Colonic mucosa (tissue), 4 donors: ENCODE results near the gene NKAIN2. TPM values are rescaled to one million over a fixed set of nuclear protein-coding genes. Genes with fewer than 3 reads are reported as not detected.

Source experiments
- DNase-seq: peaks from one replicate; pipeline ENCODE4 v3.0.0-alpha.2; 2020
- H3K27ac ChIP-seq: fragments of 200-600 bp; one replicate; pipeline ENCODE4 v1.8.0; 2021
- H3K27me3 ChIP-seq: fragments of 200-600 bp; one replicate; pipeline ENCODE4 v1.8.0; 2021
- H3K36me3 ChIP-seq: fragments of 200-600 bp; one replicate; pipeline ENCODE4 v1.8.0; 2021
- H3K4me1 ChIP-seq: fragments of 200-600 bp; one replicate; pipeline ENCODE4 v1.8.0; 2021; ENCODE audit warnings: mild to moderate bottlenecking
- H3K4me3 ChIP-seq: fragments of 200-600 bp; one replicate; pipeline ENCODE4 v1.8.0; 2021
- H3K9ac ChIP-seq, 2 donors: one replicate each; pipeline ENCODE4 v1.7.0; 2013; ENCODE audit warnings: control low read depth in 2 of 2, low read depth in 2 of 2, low read length in 2 of 2
- H3K9me3 ChIP-seq: fragments of 200-600 bp; one replicate; pipeline ENCODE4 v1.8.0; 2021
- CTCF ChIP-seq: fragments of 200-600 bp; IDR thresholded peaks from one replicate; pipeline ENCODE4 v1.8.0; 2022; ENCODE audit warnings: antibody characterized with exemption, mild to moderate bottlenecking
- intact Hi-C: fragments of 100-400 bp; cut with DNase I; formaldehyde crosslinking; loops from one replicate; pipeline ENCODE4 v1.14.1; 2022
- total RNA-seq, 2 donors: library from RNA; stranded (reverse); fragmentation: NEBNext Ultra II Directional in 1 of 2; extraction: Animal tissue kit (Norgen Biotek cat#: 25700) in 1 of 2; gene quantifications; one replicate each; pipeline ENCODE4 v1.2.1, GENCODE V29; 2021
- donor health status: healthy.
- donor health status: DM: no; HTN: no; CAD: no.
- donor health status: DM: no; HTN: no; CAD: no.

NKAIN2 gene
- total RNA-seq, 2 donors from 2014 or later = 0.21 TPM; not detected in 1

GRCh38 chr6:123925842-123926399 lies 122.3 kb downstream of the NKAIN2 start:
- Histone ChIP-seq H3K9ac (no peak overlapping the region), H3K27ac (no peak overlapping the region), H3K27me3 (no peaks in the 10 kb centered on the region), H3K4me3 (no peak overlapping the region), H3K4me1 (no peaks in the 10 kb centered on the region), H3K9me3 (no peaks in the 10 kb centered on the region), H3K36me3 (no peaks in the 10 kb centered on the region)
- intact Hi-C loops = no loop called here
- no peak for TF ChIP-seq CTCF
- DNase-seq = no peak

- H3K27me3 ChIP-seq = no peaks in the 10 kb centered on the region
- H3K4me1 ChIP-seq = no peaks in the 10 kb centered on the region
- TF ChIP-seq CTCF = no peak
- DNase-seq = no peak
- no peak overlapping the region for H3K4me3 ChIP-seq
- no peak overlapping the region for H3K27ac ChIP-seq
- no peaks in the 10 kb centered on the region for H3K9me3 ChIP-seq
- no peak overlapping the region for H3K9ac ChIP-seq
- intact Hi-C loops = no loop called here
- no peaks in the 10 kb centered on the region for H3K36me3 ChIP-seq
Observed at GRCh38 chr6:123928529-123928928, 124.9 kb downstream of the NKAIN2 start.

GRCh38 chr6:123931928-123932327 lies 128.3 kb downstream of the NKAIN2 start:
- Histone ChIP-seq H3K4me1 (no peaks in the 10 kb centered on the region), H3K4me3 (no peak overlapping the region), H3K9me3 (no peaks in the 10 kb centered on the region), H3K27ac (no peak overlapping the region), H3K9ac (no peak overlapping the region), H3K27me3 (no peaks in the 10 kb centered on the region), H3K36me3 (no peaks in the 10 kb centered on the region)
- no peak for DNase-seq
- no peak for TF ChIP-seq CTCF
- intact Hi-C loops = no loop called here

- H3K27ac ChIP-seq = no peak overlapping the region
- no peak for TF ChIP-seq CTCF
- H3K4me3 ChIP-seq = no peak overlapping the region
- H3K36me3 ChIP-seq = no peaks in the 10 kb centered on the region
- intact Hi-C loops = no loop called here
- H3K9ac ChIP-seq = no peak overlapping the region
- no peaks in the 10 kb centered on the region for H3K9me3 ChIP-seq
- H3K4me1 ChIP-seq = no peaks in the 10 kb centered on the region
- H3K27me3 ChIP-seq = no peaks in the 10 kb centered on the region
- DNase-seq = no peak
Observed at GRCh38 chr6:123940551-123940950, 136.9 kb downstream of the NKAIN2 start.

GRCh38 chr6:123941855-123942254 lies 138.2 kb downstream of the NKAIN2 start:
- no peak overlapping the region for H3K27ac ChIP-seq
- no peak overlapping the region for H3K4me3 ChIP-seq
- no peaks in the 10 kb centered on the region for H3K9me3 ChIP-seq
- no peaks in the 10 kb centered on the region for H3K36me3 ChIP-seq
- no peaks in the 10 kb centered on the region for H3K4me1 ChIP-seq
- DNase-seq = no peak
- H3K27me3 ChIP-seq = no peaks in the 10 kb centered on the region
- no peak for TF ChIP-seq CTCF
- no peak overlapping the region for H3K9ac ChIP-seq
- intact Hi-C loops = no loop called here
